ENCODE data around the gene NYNRIN. TPM values are rescaled to one million over a fixed set of nuclear protein-coding genes. Genes with fewer than 3 reads are reported as not detected.

Gene NYNRIN
- total RNA-seq, 1 experiment from 2014 or later = 16.6 TPM

DNA sequence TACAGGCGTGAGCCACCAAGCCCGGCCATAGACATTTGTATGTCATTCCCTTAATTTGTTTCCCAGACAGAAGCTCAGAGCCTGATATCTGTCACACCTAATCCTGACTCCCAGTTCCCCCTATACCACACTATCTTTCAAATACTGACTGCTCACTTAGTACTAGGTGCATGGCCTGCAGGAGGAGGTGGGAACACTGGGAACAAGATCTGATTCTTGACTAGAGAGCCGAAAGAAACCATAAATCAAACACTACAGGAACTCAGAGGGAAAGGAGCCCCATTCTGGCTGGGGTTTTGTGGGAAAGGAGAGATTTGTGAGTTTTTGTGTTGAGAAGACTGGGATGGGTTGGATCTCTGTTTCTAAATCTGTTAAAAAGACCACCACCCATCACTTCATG is 35.9 kb downstream of the NYNRIN start:
- Mint-ChIP-seq H3K4me1 (peaks cover 14% of the 10 kb centered on the region), H3K27me3 (ENCODE audit: low read depth) (no peaks in the 10 kb centered on the region), H3K4me3 (no peak overlapping the region), H3K27ac (no peak overlapping the region), H3K9me3 (no peaks in the 10 kb centered on the region), H3K36me3 (peaks cover 31% of the 10 kb centered on the region)
- CTCF ChIA-PET = interaction anchor here (0.9 to 4.2 kb wide), 4 partner anchors 69 to 126 kb away, joined by 3 to 83 read pairs (median 26); partner anchors contain the start of gene ADCY4
- no peak for TF ChIP-seq ZNF317 (CRISPR knock-in tag; IDR thresholded peaks at IDR 0.05; ENCODE audit: borderline replicate concordance, low read depth)
- no peak for TF ChIP-seq NR3C1 (CRISPR knock-in tag; conservative IDR thresholded peaks at IDR 0.05; ENCODE audit: low read depth)
- TF ChIP-seq NFYB (CRISPR knock-in tag; conservative IDR thresholded peaks at IDR 0.05; ENCODE audit: low read depth) = no peak
- TF ChIP-seq, protein P1, sequence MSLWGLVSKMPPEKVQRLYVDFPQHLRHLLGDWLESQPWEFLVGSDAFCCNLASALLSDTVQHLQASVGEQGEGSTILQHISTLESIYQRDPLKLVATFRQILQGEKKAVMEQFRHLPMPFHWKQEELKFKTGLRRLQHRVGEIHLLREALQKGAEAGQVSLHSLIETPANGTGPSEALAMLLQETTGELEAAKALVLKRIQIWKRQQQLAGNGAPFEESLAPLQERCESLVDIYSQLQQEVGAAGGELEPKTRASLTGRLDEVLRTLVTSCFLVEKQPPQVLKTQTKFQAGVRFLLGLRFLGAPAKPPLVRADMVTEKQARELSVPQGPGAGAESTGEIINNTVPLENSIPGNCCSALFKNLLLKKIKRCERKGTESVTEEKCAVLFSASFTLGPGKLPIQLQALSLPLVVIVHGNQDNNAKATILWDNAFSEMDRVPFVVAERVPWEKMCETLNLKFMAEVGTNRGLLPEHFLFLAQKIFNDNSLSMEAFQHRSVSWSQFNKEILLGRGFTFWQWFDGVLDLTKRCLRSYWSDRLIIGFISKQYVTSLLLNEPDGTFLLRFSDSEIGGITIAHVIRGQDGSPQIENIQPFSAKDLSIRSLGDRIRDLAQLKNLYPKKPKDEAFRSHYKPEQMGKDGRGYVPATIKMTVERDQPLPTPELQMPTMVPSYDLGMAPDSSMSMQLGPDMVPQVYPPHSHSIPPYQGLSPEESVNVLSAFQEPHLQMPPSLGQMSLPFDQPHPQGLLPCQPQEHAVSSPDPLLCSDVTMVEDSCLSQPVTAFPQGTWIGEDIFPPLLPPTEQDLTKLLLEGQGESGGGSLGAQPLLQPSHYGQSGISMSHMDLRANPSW (CRISPR knock-in tag; conservative IDR thresholded peaks at IDR 0.05; ENCODE audit: low read depth) = no peak
- TF ChIP-seq NR2C2 (CRISPR knock-in tag; IDR thresholded peaks at IDR 0.05) = no peak
- no peak for TF ChIP-seq OVOL2 (CRISPR knock-in tag; IDR thresholded peaks at IDR 0.05; ENCODE audit: borderline replicate concordance)
- TF ChIP-seq, protein P2, sequence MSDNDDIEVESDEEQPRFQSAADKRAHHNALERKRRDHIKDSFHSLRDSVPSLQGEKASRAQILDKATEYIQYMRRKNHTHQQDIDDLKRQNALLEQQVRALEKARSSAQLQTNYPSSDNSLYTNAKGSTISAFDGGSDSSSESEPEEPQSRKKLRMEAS (CRISPR knock-in tag; IDR thresholded peaks at IDR 0.05) = no peak
- no peak for TF ChIP-seq GRHL2 (CRISPR knock-in tag; IDR thresholded peaks at IDR 0.05; ENCODE audit: insufficient replicate concordance, severe bottlenecking)
- TF ChIP-seq GABPB1 (CRISPR knock-in tag; IDR thresholded peaks at IDR 0.05) = no peak
- TF ChIP-seq, protein P3, sequence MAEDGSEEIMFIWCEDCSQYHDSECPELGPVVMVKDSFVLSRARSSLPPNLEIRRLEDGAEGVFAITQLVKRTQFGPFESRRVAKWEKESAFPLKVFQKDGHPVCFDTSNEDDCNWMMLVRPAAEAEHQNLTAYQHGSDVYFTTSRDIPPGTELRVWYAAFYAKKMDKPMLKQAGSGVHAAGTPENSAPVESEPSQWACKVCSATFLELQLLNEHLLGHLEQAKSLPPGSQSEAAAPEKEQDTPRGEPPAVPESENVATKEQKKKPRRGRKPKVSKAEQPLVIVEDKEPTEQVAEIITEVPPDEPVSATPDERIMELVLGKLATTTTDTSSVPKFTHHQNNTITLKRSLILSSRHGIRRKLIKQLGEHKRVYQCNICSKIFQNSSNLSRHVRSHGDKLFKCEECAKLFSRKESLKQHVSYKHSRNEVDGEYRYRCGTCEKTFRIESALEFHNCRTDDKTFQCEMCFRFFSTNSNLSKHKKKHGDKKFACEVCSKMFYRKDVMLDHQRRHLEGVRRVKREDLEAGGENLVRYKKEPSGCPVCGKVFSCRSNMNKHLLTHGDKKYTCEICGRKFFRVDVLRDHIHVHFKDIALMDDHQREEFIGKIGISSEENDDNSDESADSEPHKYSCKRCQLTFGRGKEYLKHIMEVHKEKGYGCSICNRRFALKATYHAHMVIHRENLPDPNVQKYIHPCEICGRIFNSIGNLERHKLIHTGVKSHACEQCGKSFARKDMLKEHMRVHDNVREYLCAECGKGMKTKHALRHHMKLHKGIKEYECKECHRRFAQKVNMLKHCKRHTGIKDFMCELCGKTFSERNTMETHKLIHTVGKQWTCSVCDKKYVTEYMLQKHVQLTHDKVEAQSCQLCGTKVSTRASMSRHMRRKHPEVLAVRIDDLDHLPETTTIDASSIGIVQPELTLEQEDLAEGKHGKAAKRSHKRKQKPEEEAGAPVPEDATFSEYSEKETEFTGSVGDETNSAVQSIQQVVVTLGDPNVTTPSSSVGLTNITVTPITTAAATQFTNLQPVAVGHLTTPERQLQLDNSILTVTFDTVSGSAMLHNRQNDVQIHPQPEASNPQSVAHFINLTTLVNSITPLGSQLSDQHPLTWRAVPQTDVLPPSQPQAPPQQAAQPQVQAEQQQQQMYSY (CRISPR knock-in tag; IDR thresholded peaks at IDR 0.05) = no peak
- TF ChIP-seq, protein P4, sequence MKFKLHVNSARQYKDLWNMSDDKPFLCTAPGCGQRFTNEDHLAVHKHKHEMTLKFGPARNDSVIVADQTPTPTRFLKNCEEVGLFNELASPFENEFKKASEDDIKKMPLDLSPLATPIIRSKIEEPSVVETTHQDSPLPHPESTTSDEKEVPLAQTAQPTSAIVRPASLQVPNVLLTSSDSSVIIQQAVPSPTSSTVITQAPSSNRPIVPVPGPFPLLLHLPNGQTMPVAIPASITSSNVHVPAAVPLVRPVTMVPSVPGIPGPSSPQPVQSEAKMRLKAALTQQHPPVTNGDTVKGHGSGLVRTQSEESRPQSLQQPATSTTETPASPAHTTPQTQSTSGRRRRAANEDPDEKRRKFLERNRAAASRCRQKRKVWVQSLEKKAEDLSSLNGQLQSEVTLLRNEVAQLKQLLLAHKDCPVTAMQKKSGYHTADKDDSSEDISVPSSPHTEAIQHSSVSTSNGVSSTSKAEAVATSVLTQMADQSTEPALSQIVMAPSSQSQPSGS (CRISPR knock-in tag; IDR thresholded peaks at IDR 0.05; ENCODE audit: borderline replicate concordance, low read depth) = no peak
- no peak for TF ChIP-seq ZNF219 (CRISPR knock-in tag; IDR thresholded peaks at IDR 0.05; ENCODE audit: borderline replicate concordance)
- ATAC-seq = no peak
- POLR2A ChIA-PET = no interaction called here
- no peak for DNase-seq (ENCODE audit: low spot score)

DNA sequence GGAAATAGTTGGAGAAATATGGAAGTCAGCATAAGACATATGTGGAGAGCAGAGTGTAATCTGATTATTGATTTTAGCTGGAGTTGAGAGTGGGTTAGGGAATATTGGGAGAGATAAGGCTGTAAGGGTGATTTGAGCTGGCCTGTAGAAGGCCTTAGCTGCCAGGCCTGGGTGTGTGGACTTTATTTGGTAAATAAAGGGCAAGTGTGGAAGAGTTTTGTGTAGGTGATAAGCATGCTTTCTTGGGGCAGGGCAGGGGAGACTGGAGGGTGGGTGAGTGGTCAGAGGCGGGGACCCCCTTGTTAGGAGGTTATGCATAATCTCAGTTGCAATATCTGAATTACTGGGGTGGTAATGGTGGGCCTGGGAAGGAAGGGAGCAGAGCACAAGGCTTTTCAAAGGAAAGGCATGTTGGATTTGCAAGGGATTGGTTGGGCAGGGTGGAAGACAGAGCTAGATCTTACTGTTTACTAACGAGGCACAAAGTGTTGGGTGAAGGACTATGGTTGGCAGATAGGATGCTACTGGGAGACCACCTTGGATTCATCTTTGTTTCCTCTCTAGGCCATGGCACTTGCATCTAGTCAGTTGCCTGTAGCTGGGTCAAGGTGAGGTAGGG is 36.5 kb downstream of the NYNRIN start:
- no peak overlapping the region for H3K27ac Mint-ChIP-seq
- CTCF ChIA-PET = interaction anchor here (0.9 to 4.2 kb wide), 13 partner anchors 8 to 193 kb away, joined by 3 to 83 read pairs (median 9); partner anchors contain the start of genes ADCY4, LTB4R2 and TINF2
- H3K4me3 Mint-ChIP-seq = no peak overlapping the region
- H3K36me3 Mint-ChIP-seq = peaks cover 33% of the 10 kb centered on the region
- no peaks in the 10 kb centered on the region for H3K27me3 Mint-ChIP-seq (ENCODE audit: low read depth)
- DNase-seq (ENCODE audit: low spot score) = no peak
- no peak for ATAC-seq
- H3K4me1 Mint-ChIP-seq = peaks cover 14% of the 10 kb centered on the region
- POLR2A ChIA-PET = interaction anchor here (1.0 to 2.1 kb wide), 2 partner anchors 29 to 104 kb away, joined by 3 to 7 read pairs; no protein-coding TSS in a partner anchor
- H3K9me3 Mint-ChIP-seq = no peaks in the 10 kb centered on the region
- TF ChIP-seq, protein P5, sequence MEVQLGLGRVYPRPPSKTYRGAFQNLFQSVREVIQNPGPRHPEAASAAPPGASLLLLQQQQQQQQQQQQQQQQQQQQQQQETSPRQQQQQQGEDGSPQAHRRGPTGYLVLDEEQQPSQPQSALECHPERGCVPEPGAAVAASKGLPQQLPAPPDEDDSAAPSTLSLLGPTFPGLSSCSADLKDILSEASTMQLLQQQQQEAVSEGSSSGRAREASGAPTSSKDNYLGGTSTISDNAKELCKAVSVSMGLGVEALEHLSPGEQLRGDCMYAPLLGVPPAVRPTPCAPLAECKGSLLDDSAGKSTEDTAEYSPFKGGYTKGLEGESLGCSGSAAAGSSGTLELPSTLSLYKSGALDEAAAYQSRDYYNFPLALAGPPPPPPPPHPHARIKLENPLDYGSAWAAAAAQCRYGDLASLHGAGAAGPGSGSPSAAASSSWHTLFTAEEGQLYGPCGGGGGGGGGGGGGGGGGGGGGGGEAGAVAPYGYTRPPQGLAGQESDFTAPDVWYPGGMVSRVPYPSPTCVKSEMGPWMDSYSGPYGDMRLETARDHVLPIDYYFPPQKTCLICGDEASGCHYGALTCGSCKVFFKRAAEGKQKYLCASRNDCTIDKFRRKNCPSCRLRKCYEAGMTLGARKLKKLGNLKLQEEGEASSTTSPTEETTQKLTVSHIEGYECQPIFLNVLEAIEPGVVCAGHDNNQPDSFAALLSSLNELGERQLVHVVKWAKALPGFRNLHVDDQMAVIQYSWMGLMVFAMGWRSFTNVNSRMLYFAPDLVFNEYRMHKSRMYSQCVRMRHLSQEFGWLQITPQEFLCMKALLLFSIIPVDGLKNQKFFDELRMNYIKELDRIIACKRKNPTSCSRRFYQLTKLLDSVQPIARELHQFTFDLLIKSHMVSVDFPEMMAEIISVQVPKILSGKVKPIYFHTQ (CRISPR knock-in tag; IDR thresholded peaks at IDR 0.05) = no peak
- TF ChIP-seq RORB (CRISPR knock-in tag; IDR thresholded peaks at IDR 0.05) (no peak), EMX1 (CRISPR knock-in tag; IDR thresholded peaks at IDR 0.05) (no peak), NR3C1 (CRISPR knock-in tag; conservative IDR thresholded peaks at IDR 0.05; ENCODE audit: low read depth) (no peak), RELA (CRISPR knock-in tag; IDR thresholded peaks at IDR 0.05; ENCODE audit: borderline replicate concordance) (no peak)
- TF ChIP-seq, protein P2 (CRISPR knock-in tag; IDR thresholded peaks at IDR 0.05) = no peak
- TF ChIP-seq, protein P6, sequence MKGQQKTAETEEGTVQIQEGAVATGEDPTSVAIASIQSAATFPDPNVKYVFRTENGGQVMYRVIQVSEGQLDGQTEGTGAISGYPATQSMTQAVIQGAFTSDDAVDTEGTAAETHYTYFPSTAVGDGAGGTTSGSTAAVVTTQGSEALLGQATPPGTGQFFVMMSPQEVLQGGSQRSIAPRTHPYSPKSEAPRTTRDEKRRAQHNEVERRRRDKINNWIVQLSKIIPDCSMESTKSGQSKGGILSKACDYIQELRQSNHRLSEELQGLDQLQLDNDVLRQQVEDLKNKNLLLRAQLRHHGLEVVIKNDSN (CRISPR knock-in tag; IDR thresholded peaks at IDR 0.05) = no peak
- TF ChIP-seq, protein P7, sequence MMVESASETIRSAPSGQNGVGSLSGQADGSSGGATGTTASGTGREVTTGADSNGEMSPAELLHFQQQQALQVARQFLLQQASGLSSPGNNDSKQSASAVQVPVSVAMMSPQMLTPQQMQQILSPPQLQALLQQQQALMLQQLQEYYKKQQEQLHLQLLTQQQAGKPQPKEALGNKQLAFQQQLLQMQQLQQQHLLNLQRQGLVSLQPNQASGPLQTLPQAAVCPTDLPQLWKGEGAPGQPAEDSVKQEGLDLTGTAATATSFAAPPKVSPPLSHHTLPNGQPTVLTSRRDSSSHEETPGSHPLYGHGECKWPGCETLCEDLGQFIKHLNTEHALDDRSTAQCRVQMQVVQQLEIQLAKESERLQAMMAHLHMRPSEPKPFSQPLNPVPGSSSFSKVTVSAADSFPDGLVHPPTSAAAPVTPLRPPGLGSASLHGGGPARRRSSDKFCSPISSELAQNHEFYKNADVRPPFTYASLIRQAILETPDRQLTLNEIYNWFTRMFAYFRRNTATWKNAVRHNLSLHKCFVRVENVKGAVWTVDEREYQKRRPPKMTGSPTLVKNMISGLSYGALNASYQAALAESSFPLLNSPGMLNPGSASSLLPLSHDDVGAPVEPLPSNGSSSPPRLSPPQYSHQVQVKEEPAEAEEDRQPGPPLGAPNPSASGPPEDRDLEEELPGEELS (CRISPR knock-in tag; IDR thresholded peaks at IDR 0.05) = no peak

Measured in WTC11 (cell line).